ENCODE results near the gene CERS1. TPM values are rescaled to one million over a fixed set of nuclear protein-coding genes. Genes with fewer than 3 reads are reported as not detected.

CERS1 gene
- total and polyA plus RNA-seq, 2 experiments from 2014 or later: 0.38 to 0.54 TPM

GRCh38 chr19:18910010-18910409, 14.1 kb upstream of the CERS1 start:
- H3K4me2 ChIP-seq (ENCODE audit: unreplicated experiment): no peak overlapping the region
- H3K36me3 ChIP-seq (ENCODE audit: low read depth): no peaks in the 10 kb centered on the region
- no peak overlapping the region for H2AFZ ChIP-seq
- H3K27ac ChIP-seq: no peak overlapping the region
- TF ChIP-seq EZH2 (IDR thresholded peaks at IDR 0.05; ENCODE audit: insufficient read depth, poor library complexity, severe bottlenecking): no peak
- no peak for TF ChIP-seq EZH2phosphoT487 (IDR thresholded peaks at IDR 0.05; ENCODE audit: insufficient read depth, low read depth)
- no peaks in the 10 kb centered on the region for H3F3A ChIP-seq (ENCODE audit: insufficient read depth)
- H3K27me3 ChIP-seq (replicated peaks; ENCODE audit: insufficient read depth): no peaks in the 10 kb centered on the region
- H4K20me1 ChIP-seq (ENCODE audit: insufficient read depth): no peaks in the 10 kb centered on the region
- no peak overlapping the region for H3K4me3 ChIP-seq
- no peak overlapping the region for H3K9ac ChIP-seq
- no peaks in the 10 kb centered on the region for H3K9me2 ChIP-seq (ENCODE audit: insufficient read depth)
- H3K9me3 ChIP-seq (ENCODE audit: low read depth): no peaks in the 10 kb centered on the region
- 74 to 81% methylated on average over 9 of the region's 10 CpGs for WGBS, 2 experiments (ENCODE audit: low coverage in 1 of 2, low lambda C conversion rate in 2 of 2, missing lambda C conversion rate in 2 of 2)
- DNase-seq: no peak
- peaks cover 51% of the 10 kb centered on the region for H3K79me2 ChIP-seq (ENCODE audit: insufficient read depth)
- in situ Hi-C loops (cut with MboI): no loop called here
- H3K4me1 ChIP-seq (ENCODE audit: insufficient read depth): no peaks in the 10 kb centered on the region

DNA sequence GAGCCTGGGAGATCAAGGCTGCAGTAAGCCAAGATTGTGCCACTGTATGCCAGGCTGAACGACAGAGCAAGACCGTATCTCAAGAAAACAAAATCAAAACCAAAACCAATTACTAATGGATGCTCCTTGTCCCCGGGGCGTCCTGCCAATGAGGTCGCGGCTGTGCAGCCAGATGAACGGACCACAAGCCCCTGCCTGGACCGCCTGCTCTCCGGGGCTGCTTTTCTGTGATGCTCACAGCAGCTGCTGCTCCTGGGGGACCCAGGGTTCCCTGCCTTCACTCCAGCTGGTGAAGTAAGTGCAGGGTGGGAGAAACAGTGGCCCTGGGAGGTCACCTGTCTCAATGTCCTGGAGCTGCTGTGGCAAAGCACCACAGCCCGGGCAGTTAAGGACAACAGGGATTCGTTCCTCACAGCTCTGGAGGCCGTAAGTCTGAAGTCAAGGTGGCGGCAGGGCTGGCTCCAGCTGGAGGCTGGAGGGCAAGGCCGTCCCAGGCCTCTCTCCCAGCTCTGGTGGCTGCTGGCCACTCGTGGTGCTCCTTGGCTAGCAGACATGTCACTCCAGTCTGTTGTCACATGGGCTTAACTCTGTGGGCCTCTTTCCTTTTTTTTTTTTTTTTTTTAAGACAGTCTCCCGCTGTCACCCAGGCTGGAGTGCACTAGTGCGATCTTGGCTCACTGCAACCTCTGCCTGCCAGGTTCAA, 13.1 kb upstream of the CERS1 start:
- Histone ChIP-seq H3K4me1 (ENCODE audit: insufficient read depth) (no peaks in the 10 kb centered on the region), H3K9me2 (ENCODE audit: insufficient read depth) (no peaks in the 10 kb centered on the region), H3K4me2 (ENCODE audit: unreplicated experiment) (no peak overlapping the region), H2AFZ (no peak overlapping the region), H3K27me3 (replicated peaks; ENCODE audit: insufficient read depth) (no peaks in the 10 kb centered on the region), H3K27ac (no peak overlapping the region), H4K20me1 (ENCODE audit: insufficient read depth) (no peaks in the 10 kb centered on the region), H3F3A (ENCODE audit: insufficient read depth) (no peaks in the 10 kb centered on the region), H3K4me3 (no peak overlapping the region), H3K9ac (no peak overlapping the region), H3K9me3 (ENCODE audit: low read depth) (no peaks in the 10 kb centered on the region), H3K79me2 (ENCODE audit: insufficient read depth) (peaks cover 42% of the 10 kb centered on the region), H3K36me3 (ENCODE audit: low read depth) (no peaks in the 10 kb centered on the region)
- no peak for DNase-seq
- in situ Hi-C loops (cut with MboI): no loop called here
- 92 to 93% methylated on average over 17 of the region's 17 CpGs for WGBS, 2 experiments (ENCODE audit: low coverage in 1 of 2, low lambda C conversion rate in 2 of 2, missing lambda C conversion rate in 2 of 2)
- no peak for TF ChIP-seq EZH2phosphoT487 (IDR thresholded peaks at IDR 0.05; ENCODE audit: insufficient read depth, low read depth)
- TF ChIP-seq EZH2 (IDR thresholded peaks at IDR 0.05; ENCODE audit: insufficient read depth, poor library complexity, severe bottlenecking): no peak

- no peaks in the 10 kb centered on the region for H3K9me2 ChIP-seq (ENCODE audit: insufficient read depth)
- no peak overlapping the region for H3K9ac ChIP-seq
- no peaks in the 10 kb centered on the region for H3K4me1 ChIP-seq (ENCODE audit: insufficient read depth)
- no peak overlapping the region for H3K4me2 ChIP-seq (ENCODE audit: unreplicated experiment)
- no peaks in the 10 kb centered on the region for H3F3A ChIP-seq (ENCODE audit: insufficient read depth)
- H3K27ac ChIP-seq: no peak overlapping the region
- in situ Hi-C loops (cut with MboI): no loop called here
- peaks cover 20% of the 10 kb centered on the region for H3K79me2 ChIP-seq (ENCODE audit: insufficient read depth)
- no peak overlapping the region for H3K4me3 ChIP-seq
- H3K36me3 ChIP-seq (ENCODE audit: low read depth): no peaks in the 10 kb centered on the region
- WGBS, 2 experiments (ENCODE audit: low coverage in 1 of 2, low lambda C conversion rate in 2 of 2, missing lambda C conversion rate in 2 of 2): 85% methylated on average over 33 to 36 of the region's 36 CpGs
- no peaks in the 10 kb centered on the region for H4K20me1 ChIP-seq (ENCODE audit: insufficient read depth)
- no peak overlapping the region for H2AFZ ChIP-seq
- no peak for TF ChIP-seq EZH2 (IDR thresholded peaks at IDR 0.05; ENCODE audit: insufficient read depth, poor library complexity, severe bottlenecking)
- TF ChIP-seq EZH2phosphoT487 (IDR thresholded peaks at IDR 0.05; ENCODE audit: insufficient read depth, low read depth): no peak
- DNase-seq: no peak
- H3K9me3 ChIP-seq (ENCODE audit: low read depth): no peaks in the 10 kb centered on the region
- no peaks in the 10 kb centered on the region for H3K27me3 ChIP-seq (replicated peaks; ENCODE audit: insufficient read depth)
Measured at GRCh38 chr19:18906605-18907519, 10.9 kb upstream of the CERS1 start.

GRCh38 chr19:18905513-18906236, 9.7 kb upstream of the CERS1 start:
- Histone ChIP-seq H3K9ac (no peak overlapping the region), H3K9me2 (ENCODE audit: insufficient read depth) (no peaks in the 10 kb centered on the region), H2AFZ (no peak overlapping the region), H3K4me1 (ENCODE audit: insufficient read depth) (no peaks in the 10 kb centered on the region), H4K20me1 (ENCODE audit: insufficient read depth) (no peaks in the 10 kb centered on the region), H3K36me3 (ENCODE audit: low read depth) (no peaks in the 10 kb centered on the region), H3K4me3 (no peak overlapping the region), H3F3A (ENCODE audit: insufficient read depth) (no peaks in the 10 kb centered on the region), H3K27ac (no peak overlapping the region), H3K79me2 (ENCODE audit: insufficient read depth) (peaks cover 14% of the 10 kb centered on the region), H3K4me2 (ENCODE audit: unreplicated experiment) (no peak overlapping the region), H3K27me3 (replicated peaks; ENCODE audit: insufficient read depth) (no peaks in the 10 kb centered on the region), H3K9me3 (ENCODE audit: low read depth) (no peaks in the 10 kb centered on the region)
- no peak for DNase-seq
- in situ Hi-C loops (cut with MboI): no loop called here
- TF ChIP-seq EZH2 (IDR thresholded peaks at IDR 0.05; ENCODE audit: insufficient read depth, poor library complexity, severe bottlenecking): no peak
- TF ChIP-seq EZH2phosphoT487 (IDR thresholded peaks at IDR 0.05; ENCODE audit: insufficient read depth, low read depth): no peak
- WGBS, 2 experiments (ENCODE audit: low coverage in 1 of 2, low lambda C conversion rate in 2 of 2, missing lambda C conversion rate in 2 of 2): 82 to 83% methylated on average over 26 of the region's 26 CpGs
